Mucosa of descending colon (tissue), 3 donors: ENCODE measurements around the gene EPHA3. TPM values are rescaled to one million over a fixed set of nuclear protein-coding genes. Genes with fewer than 3 reads are reported as not detected.

Source experiments
- ATAC-seq: fragments of 200-7000 bp; cut with Tn5 transposase; one replicate; pipeline ENCODE4 v1.9.1; 2020; ENCODE audit warnings: mild to moderate bottlenecking, moderate library complexity
- DNase-seq, 3 donors: peaks; one replicate each; pipeline ENCODE4 v3.0.0-alpha.2; 2020
- H3K36me3 ChIP-seq: fragments of 200-600 bp; one replicate; pipeline ENCODE4 v1.8.0; 2021; ENCODE audit warnings: low read depth, mild to moderate bottlenecking
- H3K4me1 ChIP-seq: fragments of 200-600 bp; one replicate; pipeline ENCODE4 v1.8.0; 2021; ENCODE audit warnings: low read depth, mild to moderate bottlenecking
- H3K4me3 ChIP-seq: fragments of 200-600 bp; one replicate; pipeline ENCODE4 v1.8.0; 2021; ENCODE audit warnings: mild to moderate bottlenecking
- H3K9me3 ChIP-seq: fragments of 200-600 bp; one replicate; pipeline ENCODE4 v1.8.0; 2021; ENCODE audit warnings: mild to moderate bottlenecking
- intact Hi-C, 2 donors: fragments of 100-400 bp; cut with DNase I in 1 of 2; cut with micrococcal nuclease in 1 of 2; formaldehyde crosslinking; loops; one replicate each; pipeline versions ENCODE4 v1.11.0 to v1.11.1; 2022; cut with DNase I, micrococcal nuclease
- total RNA-seq, 3 donors: library from RNA; stranded (reverse); fragmentation: NEBNext Ultra II Directional in 2 of 3; extraction: Animal tissue kit (Norgen Biotek cat#: 25700) in 2 of 3; gene quantifications; one replicate each; pipeline versions ENCODE4 v1.2.1 to v1.2.4, GENCODE V29; 2021 to 2023
- TF ChIP-seq, protein P1 (sequence below): fragments of 200-600 bp; IDR thresholded peaks from one replicate; pipeline ENCODE4 v1.8.0; 2022; ENCODE audit warnings: antibody characterized with exemption, mild to moderate bottlenecking
- donor health status: DM: no; HTN: no; CAD: no; lungs with moderate emphysema.
- donor health status: DM: no; HTN: no; CAD: no.
- donor health status: DM: no; HTN: yes; CAD: no.

EPHA3 gene
- total RNA-seq, 3 donors from 2014 or later = 1.0 to 6.6 (median 2.0) TPM

- no peaks in the 10 kb centered on the region for H3K4me1 ChIP-seq
- intact Hi-C loops = no loop called here
- TF ChIP-seq, protein P1, sequence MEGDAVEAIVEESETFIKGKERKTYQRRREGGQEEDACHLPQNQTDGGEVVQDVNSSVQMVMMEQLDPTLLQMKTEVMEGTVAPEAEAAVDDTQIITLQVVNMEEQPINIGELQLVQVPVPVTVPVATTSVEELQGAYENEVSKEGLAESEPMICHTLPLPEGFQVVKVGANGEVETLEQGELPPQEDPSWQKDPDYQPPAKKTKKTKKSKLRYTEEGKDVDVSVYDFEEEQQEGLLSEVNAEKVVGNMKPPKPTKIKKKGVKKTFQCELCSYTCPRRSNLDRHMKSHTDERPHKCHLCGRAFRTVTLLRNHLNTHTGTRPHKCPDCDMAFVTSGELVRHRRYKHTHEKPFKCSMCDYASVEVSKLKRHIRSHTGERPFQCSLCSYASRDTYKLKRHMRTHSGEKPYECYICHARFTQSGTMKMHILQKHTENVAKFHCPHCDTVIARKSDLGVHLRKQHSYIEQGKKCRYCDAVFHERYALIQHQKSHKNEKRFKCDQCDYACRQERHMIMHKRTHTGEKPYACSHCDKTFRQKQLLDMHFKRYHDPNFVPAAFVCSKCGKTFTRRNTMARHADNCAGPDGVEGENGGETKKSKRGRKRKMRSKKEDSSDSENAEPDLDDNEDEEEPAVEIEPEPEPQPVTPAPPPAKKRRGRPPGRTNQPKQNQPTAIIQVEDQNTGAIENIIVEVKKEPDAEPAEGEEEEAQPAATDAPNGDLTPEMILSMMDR = no peak
Observed at GRCh38 chr3:89266074-89266473, 158.7 kb downstream of the EPHA3 start.

GRCh38 chr3:89268059-89268458 is 160.6 kb downstream of the EPHA3 start:
- ATAC-seq (no peak), DNase-seq (no peak)
- no peak overlapping the region for H3K4me3 ChIP-seq
- TF ChIP-seq, protein P1 = no peak
- H3K9me3 ChIP-seq = no peaks in the 10 kb centered on the region
- intact Hi-C loops = no loop called here
- H3K4me1 ChIP-seq = no peaks in the 10 kb centered on the region
- H3K36me3 ChIP-seq = no peaks in the 10 kb centered on the region

More at GRCh38 chr3:89266074-89266473, 158.7 kb downstream of the EPHA3 start:
- no peaks in the 10 kb centered on the region for H3K9me3 ChIP-seq
- H3K36me3 ChIP-seq = no peaks in the 10 kb centered on the region
- no peak for DNase-seq
- H3K4me3 ChIP-seq = no peak overlapping the region
- ATAC-seq = no peak

- DNase-seq (no peak), ATAC-seq (no peak)
- H3K4me3 ChIP-seq = no peak overlapping the region
- H3K9me3 ChIP-seq = no peaks in the 10 kb centered on the region
- intact Hi-C loops = no loop called here
- no peaks in the 10 kb centered on the region for H3K36me3 ChIP-seq
- TF ChIP-seq, protein P1 = no peak
- no peaks in the 10 kb centered on the region for H3K4me1 ChIP-seq
Observed at GRCh38 chr3:89270201-89270600, 162.8 kb downstream of the EPHA3 start.

DNA sequence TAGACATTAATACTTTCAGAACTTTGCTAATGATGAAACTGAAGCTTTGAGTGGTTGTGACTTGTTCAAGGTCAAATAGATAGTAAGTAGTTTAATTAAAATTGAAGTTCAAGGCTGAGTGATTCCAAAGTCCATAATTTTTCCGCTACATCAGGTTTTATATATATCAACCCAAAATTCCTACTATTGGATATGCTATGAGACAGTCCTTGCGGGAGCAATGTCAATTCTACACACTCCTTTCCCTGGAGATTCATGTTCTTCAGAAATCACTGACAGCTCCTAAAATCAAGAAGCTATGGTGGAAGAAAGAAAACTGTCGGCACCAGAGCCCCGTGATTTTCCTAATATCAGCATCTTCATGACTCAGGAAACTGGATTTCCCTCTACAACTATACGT is 167.6 kb downstream of the EPHA3 start:
- Histone ChIP-seq H3K36me3 (no peaks in the 10 kb centered on the region), H3K4me3 (no peak overlapping the region), H3K4me1 (no peaks in the 10 kb centered on the region), H3K9me3 (no peaks in the 10 kb centered on the region)
- ATAC-seq (no peak), DNase-seq (no peak)
- intact Hi-C loops = no loop called here
- TF ChIP-seq, protein P1 = no peak

GRCh38 chr3:89276116-89276515 is 168.7 kb downstream of the EPHA3 start:
- DNase-seq = no peak
- intact Hi-C loops = no loop called here
- no peaks in the 10 kb centered on the region for H3K9me3 ChIP-seq
- no peaks in the 10 kb centered on the region for H3K4me1 ChIP-seq
- TF ChIP-seq, protein P1 = no peak
- H3K36me3 ChIP-seq = no peaks in the 10 kb centered on the region
- H3K4me3 ChIP-seq = no peak overlapping the region
- no peak for ATAC-seq

DNA sequence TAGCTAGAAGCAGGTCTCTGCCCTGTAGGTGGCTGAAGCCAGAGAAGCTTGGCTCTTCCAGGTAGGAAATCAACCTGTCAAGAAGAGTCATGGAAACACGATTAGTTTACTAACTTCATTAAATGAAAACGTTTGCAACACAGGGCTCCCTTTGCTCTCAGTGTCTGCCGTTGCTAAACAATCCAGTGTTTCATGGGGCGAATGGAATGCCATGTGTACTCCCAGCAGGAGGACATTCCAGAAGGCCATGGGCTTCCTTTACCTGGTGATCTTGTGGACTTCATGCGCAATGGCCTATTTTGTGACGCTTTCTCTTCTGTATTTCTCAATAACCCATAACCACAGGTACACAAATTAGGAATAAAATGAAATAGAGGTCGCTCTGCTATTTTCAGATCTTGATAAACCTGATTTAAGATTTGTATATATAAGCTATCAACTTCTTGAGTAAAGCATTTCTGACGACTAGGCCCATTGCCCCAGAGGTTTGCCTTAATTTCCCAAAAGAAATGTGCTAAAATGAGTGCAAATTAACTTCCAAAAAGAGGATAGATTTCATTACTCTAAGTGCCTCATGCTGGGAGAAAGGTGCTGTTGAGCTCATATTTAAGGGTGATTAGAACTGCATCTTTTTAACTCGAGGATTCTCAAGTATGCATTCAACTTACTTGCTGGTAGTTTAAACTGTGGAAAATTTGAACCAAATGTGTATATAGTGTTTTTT is 171.0 kb downstream of the EPHA3 start:
- Histone ChIP-seq H3K36me3 (no peaks in the 10 kb centered on the region), H3K4me3 (no peak overlapping the region), H3K9me3 (no peaks in the 10 kb centered on the region), H3K4me1 (no peaks in the 10 kb centered on the region)
- DNase-seq (no peak), ATAC-seq (no peak)
- TF ChIP-seq, protein P1 = no peak
- intact Hi-C loops = no loop called here
